ENCODE data around the gene CCNY.
"Not testable (repeated sequence)": the region's sequence is repeated elsewhere in the genome, so short reads cannot be mapped to it uniquely, and the experiment has no call there.

- not testable (repeated sequence) for TF ChIP-seq CTCF (IDR thresholded peaks at IDR 0.05; ENCODE audit: low read depth, low read length, poor library complexity, severe bottlenecking); EZH2phosphoT487 (IDR thresholded peaks at IDR 0.05; ENCODE audit: borderline replicate concordance, low read length)
Measured at GRCh38 chr10:35407696-35408095, 71.4 kb downstream of the CCNY start.

Measured in DOHH2 (cell line).